ENCODE data around the gene CCDC57. TPM values are rescaled to one million over a fixed set of nuclear protein-coding genes. Genes with fewer than 3 reads are reported as not detected.

Gene CCDC57
- total RNA-seq, 1 donor from 2014 or later: 40.7 TPM

DNA sequence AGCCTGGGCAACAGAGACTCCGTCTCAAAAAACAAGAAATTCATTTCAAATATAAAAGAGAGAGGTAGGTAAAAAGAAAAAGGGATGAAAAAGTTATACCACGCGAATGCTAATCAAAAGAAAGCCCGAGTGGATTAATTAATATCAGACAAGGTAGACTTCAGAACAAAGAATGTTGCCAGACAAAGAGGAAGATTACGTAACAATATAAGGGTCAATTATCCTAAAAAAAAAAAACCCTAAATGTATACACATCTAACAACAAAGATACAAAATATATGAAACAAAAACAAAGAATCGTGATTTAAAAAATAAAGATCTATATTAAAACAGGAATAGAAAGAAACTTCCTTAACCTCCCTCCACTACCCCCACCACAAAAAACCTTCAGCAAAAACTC lies 44.1 kb downstream of the CCDC57 start:
- H3K4me3 Mint-ChIP-seq (ENCODE audit: unreplicated experiment): no peak overlapping the region
- H3K27ac Mint-ChIP-seq (ENCODE audit: unreplicated experiment): no peak overlapping the region
- peaks cover 14% of the 10 kb centered on the region for H3K27me3 Mint-ChIP-seq (ENCODE audit: unreplicated experiment)
- H3K9me3 Mint-ChIP-seq (ENCODE audit: unreplicated experiment): peaks cover 5% of the 10 kb centered on the region
- DNase-seq: no peak
- peaks cover 7% of the 10 kb centered on the region for H3K4me1 Mint-ChIP-seq (ENCODE audit: low read depth, unreplicated experiment)
- TF ChIP-seq, protein P1, sequence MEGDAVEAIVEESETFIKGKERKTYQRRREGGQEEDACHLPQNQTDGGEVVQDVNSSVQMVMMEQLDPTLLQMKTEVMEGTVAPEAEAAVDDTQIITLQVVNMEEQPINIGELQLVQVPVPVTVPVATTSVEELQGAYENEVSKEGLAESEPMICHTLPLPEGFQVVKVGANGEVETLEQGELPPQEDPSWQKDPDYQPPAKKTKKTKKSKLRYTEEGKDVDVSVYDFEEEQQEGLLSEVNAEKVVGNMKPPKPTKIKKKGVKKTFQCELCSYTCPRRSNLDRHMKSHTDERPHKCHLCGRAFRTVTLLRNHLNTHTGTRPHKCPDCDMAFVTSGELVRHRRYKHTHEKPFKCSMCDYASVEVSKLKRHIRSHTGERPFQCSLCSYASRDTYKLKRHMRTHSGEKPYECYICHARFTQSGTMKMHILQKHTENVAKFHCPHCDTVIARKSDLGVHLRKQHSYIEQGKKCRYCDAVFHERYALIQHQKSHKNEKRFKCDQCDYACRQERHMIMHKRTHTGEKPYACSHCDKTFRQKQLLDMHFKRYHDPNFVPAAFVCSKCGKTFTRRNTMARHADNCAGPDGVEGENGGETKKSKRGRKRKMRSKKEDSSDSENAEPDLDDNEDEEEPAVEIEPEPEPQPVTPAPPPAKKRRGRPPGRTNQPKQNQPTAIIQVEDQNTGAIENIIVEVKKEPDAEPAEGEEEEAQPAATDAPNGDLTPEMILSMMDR (IDR thresholded peaks at IDR 0.05; ENCODE audit: partially characterized antibody, unreplicated experiment): no peak
- H3K36me3 Mint-ChIP-seq (ENCODE audit: unreplicated experiment): peaks cover 10% of the 10 kb centered on the region

DNA sequence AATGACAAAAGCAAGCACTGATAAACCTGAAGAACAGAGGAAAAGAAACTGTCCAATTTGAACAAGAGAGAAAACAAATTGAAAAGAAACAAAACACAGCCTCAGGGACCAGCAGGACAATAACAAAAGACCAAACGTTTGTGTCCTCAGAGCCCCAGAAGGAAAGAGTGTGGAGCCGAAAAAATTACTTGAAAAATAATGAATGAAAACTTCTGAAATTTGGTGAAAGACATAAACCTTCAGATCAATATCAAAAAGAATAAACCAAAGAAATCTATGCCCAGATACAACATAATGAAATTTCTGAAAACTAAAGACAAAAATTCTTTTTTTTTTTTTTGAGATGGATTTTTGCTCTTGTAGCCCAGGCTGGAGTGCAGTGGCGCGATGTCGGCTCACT lies 45.6 kb downstream of the CCDC57 start:
- H3K9me3 Mint-ChIP-seq (ENCODE audit: unreplicated experiment): peaks cover 5% of the 10 kb centered on the region
- H3K27me3 Mint-ChIP-seq (ENCODE audit: unreplicated experiment): peaks cover 15% of the 10 kb centered on the region
- DNase-seq: no peak
- no peaks in the 10 kb centered on the region for H3K4me1 Mint-ChIP-seq (ENCODE audit: low read depth, unreplicated experiment)
- no peak overlapping the region for H3K4me3 Mint-ChIP-seq (ENCODE audit: unreplicated experiment)
- H3K36me3 Mint-ChIP-seq (ENCODE audit: unreplicated experiment): peaks cover 16% of the 10 kb centered on the region
- no peak overlapping the region for H3K27ac Mint-ChIP-seq (ENCODE audit: unreplicated experiment)
- TF ChIP-seq, protein P1 (IDR thresholded peaks at IDR 0.05; ENCODE audit: partially characterized antibody, unreplicated experiment): no peak

DNA sequence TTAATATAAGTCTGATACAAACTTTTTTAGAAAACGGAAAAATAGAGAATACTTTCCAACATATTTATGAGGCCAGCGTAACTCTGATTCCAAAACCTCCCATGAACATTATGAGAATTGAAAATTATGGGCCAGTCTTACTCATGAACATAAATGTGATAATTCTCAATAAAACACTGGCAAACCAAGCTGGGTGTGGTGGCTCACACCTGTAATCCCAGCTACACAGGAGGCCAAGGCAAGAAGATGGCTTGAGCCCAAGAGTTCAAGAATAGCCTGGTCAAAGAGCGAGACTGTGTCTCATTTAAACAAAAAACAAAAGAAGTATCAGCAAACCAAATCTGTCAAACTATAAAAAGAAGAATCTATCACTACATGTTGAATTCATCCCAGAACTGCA lies 47.8 kb downstream of the CCDC57 start:
- H3K4me3 Mint-ChIP-seq (ENCODE audit: unreplicated experiment): no peak overlapping the region
- no peaks in the 10 kb centered on the region for H3K4me1 Mint-ChIP-seq (ENCODE audit: low read depth, unreplicated experiment)
- peaks cover 2% of the 10 kb centered on the region for H3K9me3 Mint-ChIP-seq (ENCODE audit: unreplicated experiment)
- peaks cover 24% of the 10 kb centered on the region for H3K36me3 Mint-ChIP-seq (ENCODE audit: unreplicated experiment)
- no peak for DNase-seq
- no peak overlapping the region for H3K27ac Mint-ChIP-seq (ENCODE audit: unreplicated experiment)
- TF ChIP-seq, protein P1 (IDR thresholded peaks at IDR 0.05; ENCODE audit: partially characterized antibody, unreplicated experiment): no peak
- peaks cover 11% of the 10 kb centered on the region for H3K27me3 Mint-ChIP-seq (ENCODE audit: unreplicated experiment)

DNA sequence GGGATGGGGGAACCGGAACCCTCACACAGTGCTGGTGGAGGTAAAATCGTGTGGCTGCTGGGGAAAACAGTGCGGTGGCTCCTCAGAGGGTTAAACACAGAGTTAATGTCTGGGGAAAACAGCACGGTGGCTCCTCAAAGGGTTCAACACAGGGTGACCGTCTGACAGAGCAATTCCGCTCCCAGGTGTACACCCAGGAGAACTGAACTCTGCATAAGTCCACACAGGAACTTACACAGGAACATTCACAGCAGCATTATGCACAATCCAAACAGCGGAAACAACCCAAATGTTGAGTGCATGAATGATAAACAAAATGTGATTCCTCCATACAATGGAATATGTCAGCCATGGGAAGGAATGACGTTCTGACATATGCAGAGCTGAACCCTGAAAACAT lies 51.4 kb downstream of the CCDC57 start:
- H3K9me3 Mint-ChIP-seq (ENCODE audit: unreplicated experiment): no peaks in the 10 kb centered on the region
- H3K36me3 Mint-ChIP-seq (ENCODE audit: unreplicated experiment): peaks cover 21% of the 10 kb centered on the region
- H3K4me1 Mint-ChIP-seq (ENCODE audit: low read depth, unreplicated experiment): no peaks in the 10 kb centered on the region

DNA sequence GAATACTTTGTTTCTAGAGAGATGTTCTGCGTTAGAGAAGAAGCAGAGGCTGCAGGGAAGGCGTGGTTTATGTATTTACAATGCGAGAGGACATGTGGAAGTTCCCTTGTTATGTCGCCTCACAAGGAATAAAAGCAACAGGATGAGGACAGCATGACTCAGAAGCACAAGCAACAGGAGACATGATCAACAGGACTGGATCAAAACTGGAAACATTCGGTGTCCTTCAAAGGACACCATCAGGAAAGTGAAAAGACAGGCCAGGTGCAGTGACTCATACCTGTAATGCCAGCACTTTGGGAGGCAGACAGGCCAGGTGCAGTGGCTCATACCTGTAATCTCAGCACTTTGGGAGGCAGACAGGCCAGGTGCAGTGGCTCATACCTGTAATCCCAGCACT lies 52.6 kb downstream of the CCDC57 start:
- H3K4me3 Mint-ChIP-seq (ENCODE audit: unreplicated experiment): no peak overlapping the region
- TF ChIP-seq, protein P1 (IDR thresholded peaks at IDR 0.05; ENCODE audit: partially characterized antibody, unreplicated experiment): no peak
- no peak for DNase-seq

More for the DNA sequence above, 51.4 kb downstream of the CCDC57 start:
- Mint-ChIP-seq H3K4me3 (ENCODE audit: unreplicated experiment) (no peak overlapping the region), H3K27ac (ENCODE audit: unreplicated experiment) (no peak overlapping the region), H3K27me3 (ENCODE audit: unreplicated experiment) (peaks cover 7% of the 10 kb centered on the region)
- TF ChIP-seq, protein P1 (IDR thresholded peaks at IDR 0.05; ENCODE audit: partially characterized antibody, unreplicated experiment): no peak
- DNase-seq: no peak

More for the DNA sequence above, 52.6 kb downstream of the CCDC57 start:
- no peaks in the 10 kb centered on the region for H3K4me1 Mint-ChIP-seq (ENCODE audit: low read depth, unreplicated experiment)
- H3K27me3 Mint-ChIP-seq (ENCODE audit: unreplicated experiment): peaks cover 7% of the 10 kb centered on the region
- no peaks in the 10 kb centered on the region for H3K9me3 Mint-ChIP-seq (ENCODE audit: unreplicated experiment)
- H3K27ac Mint-ChIP-seq (ENCODE audit: unreplicated experiment): no peak overlapping the region
- peaks cover 17% of the 10 kb centered on the region for H3K36me3 Mint-ChIP-seq (ENCODE audit: unreplicated experiment)
